Ishikawa (cell line): ENCODE measurements around the gene SLC49A3.

Source experiments
- CEBPB ChIP-seq: IDR thresholded peaks from 2 replicates; pipeline ENCODE4 v1.6.1; 2012
- EP300 ChIP-seq: IDR thresholded peaks from 2 replicates; pipeline ENCODE4 v1.6.1; 2012; ENCODE audit warnings: borderline replicate concordance
- MAX ChIP-seq: IDR thresholded peaks from 2 replicates; pipeline ENCODE4 v1.6.1; 2012
- ZBTB7A ChIP-seq: IDR thresholded peaks from 2 replicates; pipeline ENCODE4 v1.6.1; 2012; ENCODE audit warnings: low read depth
- TF ChIP-seq, protein P1 (sequence below): IDR thresholded peaks from 2 replicates; pipeline ENCODE4 v1.6.1; 2012; ENCODE audit warnings: low read depth, mild to moderate bottlenecking

- TF ChIP-seq, protein P1, sequence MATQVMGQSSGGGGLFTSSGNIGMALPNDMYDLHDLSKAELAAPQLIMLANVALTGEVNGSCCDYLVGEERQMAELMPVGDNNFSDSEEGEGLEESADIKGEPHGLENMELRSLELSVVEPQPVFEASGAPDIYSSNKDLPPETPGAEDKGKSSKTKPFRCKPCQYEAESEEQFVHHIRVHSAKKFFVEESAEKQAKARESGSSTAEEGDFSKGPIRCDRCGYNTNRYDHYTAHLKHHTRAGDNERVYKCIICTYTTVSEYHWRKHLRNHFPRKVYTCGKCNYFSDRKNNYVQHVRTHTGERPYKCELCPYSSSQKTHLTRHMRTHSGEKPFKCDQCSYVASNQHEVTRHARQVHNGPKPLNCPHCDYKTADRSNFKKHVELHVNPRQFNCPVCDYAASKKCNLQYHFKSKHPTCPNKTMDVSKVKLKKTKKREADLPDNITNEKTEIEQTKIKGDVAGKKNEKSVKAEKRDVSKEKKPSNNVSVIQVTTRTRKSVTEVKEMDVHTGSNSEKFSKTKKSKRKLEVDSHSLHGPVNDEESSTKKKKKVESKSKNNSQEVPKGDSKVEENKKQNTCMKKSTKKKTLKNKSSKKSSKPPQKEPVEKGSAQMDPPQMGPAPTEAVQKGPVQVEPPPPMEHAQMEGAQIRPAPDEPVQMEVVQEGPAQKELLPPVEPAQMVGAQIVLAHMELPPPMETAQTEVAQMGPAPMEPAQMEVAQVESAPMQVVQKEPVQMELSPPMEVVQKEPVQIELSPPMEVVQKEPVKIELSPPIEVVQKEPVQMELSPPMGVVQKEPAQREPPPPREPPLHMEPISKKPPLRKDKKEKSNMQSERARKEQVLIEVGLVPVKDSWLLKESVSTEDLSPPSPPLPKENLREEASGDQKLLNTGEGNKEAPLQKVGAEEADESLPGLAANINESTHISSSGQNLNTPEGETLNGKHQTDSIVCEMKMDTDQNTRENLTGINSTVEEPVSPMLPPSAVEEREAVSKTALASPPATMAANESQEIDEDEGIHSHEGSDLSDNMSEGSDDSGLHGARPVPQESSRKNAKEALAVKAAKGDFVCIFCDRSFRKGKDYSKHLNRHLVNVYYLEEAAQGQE = no peak
- no peak for TF ChIP-seq MAX
- TF ChIP-seq EP300 = no peak
- no peak for TF ChIP-seq ZBTB7A
- TF ChIP-seq CEBPB = no peak
Measured at GRCh38 chr4:634599-634985, 54.4 kb downstream of the SLC49A3 start.
